ENCODE measurements around the gene TIGD3.

Gene TIGD3

DNA sequence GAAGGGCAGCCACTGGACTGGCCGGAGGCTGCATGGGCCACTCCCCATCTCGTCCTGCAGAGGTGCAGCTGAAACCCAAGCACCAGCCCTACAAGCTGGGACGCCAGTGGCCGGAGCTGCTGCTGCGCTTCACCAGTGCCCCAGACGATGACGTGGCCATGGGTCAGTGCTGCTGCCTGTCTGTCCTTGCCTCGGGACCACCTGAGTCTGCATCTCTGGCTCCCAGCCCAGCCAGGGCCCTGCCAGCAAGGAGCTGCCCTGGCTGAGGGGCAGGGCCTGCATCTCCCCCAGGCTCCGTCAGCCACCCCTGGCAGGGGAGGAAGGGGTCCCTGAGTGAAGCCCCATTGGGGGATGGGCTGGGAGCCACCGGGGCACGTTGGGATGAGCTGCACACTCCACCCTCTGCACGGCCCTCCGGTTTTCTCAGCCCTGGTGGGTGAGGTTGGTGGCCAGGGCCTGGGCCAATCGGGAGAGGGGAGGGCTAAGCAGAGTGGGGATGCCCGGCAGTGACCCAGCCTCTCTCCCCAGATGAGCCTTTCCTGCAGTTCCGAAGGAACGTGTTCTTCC is 39.0 kb downstream of the TIGD3 start:
- Histone ChIP-seq H3K9ac (ENCODE audit: low read length) (no peak overlapping the region), H3K27me3 (replicated peaks; ENCODE audit: control insufficient read depth, insufficient read depth, low read length) (no peaks in the 10 kb centered on the region), H3K4me1 (ENCODE audit: control insufficient read depth, insufficient read depth, low read length) (peaks cover 31% of the 10 kb centered on the region), H3K9me3 (ENCODE audit: control insufficient read depth, low read length) (no peaks in the 10 kb centered on the region), H3K4me3 (ENCODE audit: low read length) (no peak overlapping the region), H3K36me3 (ENCODE audit: control insufficient read depth, insufficient read depth, low read length, severe bottlenecking) (peaks cover 68% of the 10 kb centered on the region)
- DNase-seq (ENCODE audit: low read depth) = no peak

DNA sequence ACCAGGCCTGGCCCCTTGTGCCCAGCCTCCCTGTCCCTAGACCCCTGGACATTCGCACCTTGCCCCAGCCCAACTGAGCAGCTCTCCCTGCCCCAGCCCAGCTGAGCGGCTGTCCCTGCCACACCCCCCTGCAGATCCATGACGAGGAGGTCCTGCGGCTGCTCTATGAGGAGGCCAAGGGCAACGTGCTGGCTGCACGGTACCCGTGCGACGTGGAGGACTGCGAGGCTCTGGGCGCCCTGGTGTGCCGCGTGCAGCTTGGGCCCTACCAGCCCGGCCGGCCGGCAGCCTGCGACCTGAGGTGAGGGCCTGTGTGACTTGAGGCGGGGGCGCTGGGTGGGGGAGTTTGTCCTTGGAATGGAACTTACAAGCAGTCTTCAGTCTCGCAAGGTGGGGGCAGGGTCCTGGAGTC is 39.6 kb downstream of the TIGD3 start:
- no peak overlapping the region for H3K4me3 ChIP-seq (ENCODE audit: low read length)
- H3K4me1 ChIP-seq (ENCODE audit: control insufficient read depth, insufficient read depth, low read length) = peaks cover 25% of the 10 kb centered on the region
- no peaks in the 10 kb centered on the region for H3K27me3 ChIP-seq (replicated peaks; ENCODE audit: control insufficient read depth, insufficient read depth, low read length)
- DNase-seq (ENCODE audit: low read depth) = no peak
- no peak overlapping the region for H3K9ac ChIP-seq (ENCODE audit: low read length)
- peaks cover 70% of the 10 kb centered on the region for H3K36me3 ChIP-seq (ENCODE audit: control insufficient read depth, insufficient read depth, low read length, severe bottlenecking)
- no peaks in the 10 kb centered on the region for H3K9me3 ChIP-seq (ENCODE audit: control insufficient read depth, low read length)

DNA sequence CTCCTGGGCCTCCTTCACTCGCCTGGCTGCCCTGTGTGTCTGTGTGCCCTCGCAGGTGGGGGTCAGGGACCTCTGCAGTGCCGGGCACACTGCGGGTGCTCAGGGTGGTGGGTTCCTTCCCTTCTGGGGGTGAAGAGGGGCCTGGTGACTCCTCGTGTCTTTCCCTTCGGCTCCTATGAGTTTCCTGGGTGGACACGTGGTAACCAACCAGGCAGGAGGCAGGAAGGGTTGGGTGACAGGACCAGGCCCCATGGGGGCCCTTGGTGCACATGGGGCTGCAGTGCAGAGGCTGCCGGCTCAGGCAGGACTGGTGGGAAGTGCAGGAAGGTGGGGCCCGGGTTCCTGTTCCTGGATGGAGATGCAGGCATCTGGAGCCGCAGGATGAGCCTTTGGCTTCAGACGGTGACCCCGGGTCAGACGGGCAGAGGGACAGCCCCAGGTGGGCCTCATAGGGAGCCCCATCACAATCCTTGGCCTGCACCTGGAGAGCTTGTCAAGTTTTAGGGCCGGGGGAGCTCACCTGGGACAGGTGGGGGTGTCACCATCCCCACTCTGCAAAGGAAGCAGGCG is 41.5 kb downstream of the TIGD3 start:
- H3K9ac ChIP-seq (ENCODE audit: low read length) = no peak overlapping the region
- peaks cover 90% of the 10 kb centered on the region for H3K36me3 ChIP-seq (ENCODE audit: control insufficient read depth, insufficient read depth, low read length, severe bottlenecking)
- H3K4me1 ChIP-seq (ENCODE audit: control insufficient read depth, insufficient read depth, low read length) = peaks cover 11% of the 10 kb centered on the region
- no peaks in the 10 kb centered on the region for H3K9me3 ChIP-seq (ENCODE audit: control insufficient read depth, low read length)
- no peak overlapping the region for H3K4me3 ChIP-seq (ENCODE audit: low read length)
- DNase-seq (ENCODE audit: low read depth) = no peak
- no peaks in the 10 kb centered on the region for H3K27me3 ChIP-seq (replicated peaks; ENCODE audit: control insufficient read depth, insufficient read depth, low read length)

DNA sequence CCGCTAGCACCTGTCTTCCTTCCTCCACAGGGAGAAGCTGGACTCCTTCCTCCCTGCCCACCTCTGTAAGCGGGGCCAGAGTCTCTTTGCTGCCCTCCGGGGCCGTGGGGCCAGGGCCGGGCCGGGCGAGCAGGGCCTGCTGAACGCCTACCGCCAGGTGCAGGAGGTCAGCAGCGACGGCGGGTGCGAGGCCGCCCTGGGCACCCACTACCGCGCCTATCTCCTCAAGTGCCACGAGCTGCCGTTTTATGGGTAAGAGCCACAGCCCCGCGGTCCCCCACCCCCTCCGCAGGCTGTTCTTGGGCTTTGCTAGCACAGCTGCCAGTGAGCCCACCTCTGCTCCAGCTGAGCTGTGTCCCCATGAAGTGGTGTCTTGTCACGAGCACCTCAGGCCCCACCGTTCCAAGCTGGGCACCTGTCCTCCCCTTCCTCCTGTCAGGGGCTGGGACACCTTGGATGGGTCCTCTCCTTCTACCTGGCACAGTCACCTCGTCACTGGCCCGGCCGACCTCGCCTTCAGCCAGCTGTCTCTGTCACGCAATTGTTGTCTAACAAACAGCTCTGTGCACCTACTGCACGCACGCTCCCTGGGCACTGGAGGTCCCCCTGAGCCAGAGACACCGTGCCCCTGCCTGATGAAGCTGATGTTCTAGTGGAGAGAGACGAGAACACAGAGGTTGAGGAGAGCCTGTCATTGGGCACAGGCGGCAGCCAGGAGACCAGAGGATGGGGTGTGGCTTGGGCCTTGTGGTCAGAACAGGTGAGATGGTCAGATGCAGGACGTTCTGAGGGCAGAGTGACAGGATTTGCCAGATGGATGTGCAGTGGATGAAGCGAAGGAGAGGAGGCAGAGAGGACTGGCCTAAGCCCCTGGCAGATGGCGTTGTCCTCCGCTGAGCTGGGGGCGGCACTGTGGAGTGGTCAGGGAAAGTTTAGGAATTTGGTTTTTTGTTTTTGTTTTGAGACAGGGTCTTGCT is 42.5 kb downstream of the TIGD3 start:
- peaks cover 3% of the 10 kb centered on the region for H3K4me1 ChIP-seq (ENCODE audit: control insufficient read depth, insufficient read depth, low read length)
- peaks cover 91% of the 10 kb centered on the region for H3K36me3 ChIP-seq (ENCODE audit: control insufficient read depth, insufficient read depth, low read length, severe bottlenecking)
- no peak overlapping the region for H3K4me3 ChIP-seq (ENCODE audit: low read length)
- no peak overlapping the region for H3K9ac ChIP-seq (ENCODE audit: low read length)
- DNase-seq (ENCODE audit: low read depth) = no peak
- no peaks in the 10 kb centered on the region for H3K9me3 ChIP-seq (ENCODE audit: control insufficient read depth, low read length)
- no peaks in the 10 kb centered on the region for H3K27me3 ChIP-seq (replicated peaks; ENCODE audit: control insufficient read depth, insufficient read depth, low read length)

DNA sequence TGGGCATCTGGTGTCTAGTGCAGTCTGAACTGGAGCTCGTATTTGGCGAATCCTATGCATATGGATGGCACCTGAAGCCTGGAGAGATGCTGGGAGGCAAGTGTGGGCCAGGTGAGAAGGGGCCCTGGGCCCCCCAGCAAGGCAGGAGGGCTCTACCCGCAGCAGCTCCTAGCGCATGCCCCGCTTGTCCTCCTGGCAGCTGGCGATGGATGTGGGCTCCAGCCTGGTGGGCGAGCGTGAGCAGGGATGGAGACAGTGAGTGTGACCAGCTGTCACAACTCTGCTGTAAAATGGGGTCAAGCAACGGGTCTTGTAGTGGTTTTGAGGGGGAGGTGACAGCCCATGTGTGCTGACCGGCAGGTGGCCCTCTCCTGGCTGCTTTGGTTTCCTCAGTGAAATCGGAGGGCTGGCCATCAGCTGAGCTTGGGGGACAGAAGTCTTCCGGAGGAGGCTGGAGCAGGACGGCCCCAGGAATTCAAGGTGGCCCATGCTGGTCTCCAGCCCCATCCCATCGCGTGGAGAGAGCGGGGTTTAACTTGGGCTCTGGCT is 43.9 kb downstream of the TIGD3 start:
- Histone ChIP-seq H3K4me1 (ENCODE audit: control insufficient read depth, insufficient read depth, low read length) (no peaks in the 10 kb centered on the region), H3K9ac (ENCODE audit: low read length) (no peak overlapping the region), H3K36me3 (ENCODE audit: control insufficient read depth, insufficient read depth, low read length, severe bottlenecking) (peaks cover 90% of the 10 kb centered on the region), H3K9me3 (ENCODE audit: control insufficient read depth, low read length) (no peaks in the 10 kb centered on the region), H3K4me3 (ENCODE audit: low read length) (no peak overlapping the region), H3K27me3 (replicated peaks; ENCODE audit: control insufficient read depth, insufficient read depth, low read length) (no peaks in the 10 kb centered on the region)
- no peak for DNase-seq (ENCODE audit: low read depth)

DNA sequence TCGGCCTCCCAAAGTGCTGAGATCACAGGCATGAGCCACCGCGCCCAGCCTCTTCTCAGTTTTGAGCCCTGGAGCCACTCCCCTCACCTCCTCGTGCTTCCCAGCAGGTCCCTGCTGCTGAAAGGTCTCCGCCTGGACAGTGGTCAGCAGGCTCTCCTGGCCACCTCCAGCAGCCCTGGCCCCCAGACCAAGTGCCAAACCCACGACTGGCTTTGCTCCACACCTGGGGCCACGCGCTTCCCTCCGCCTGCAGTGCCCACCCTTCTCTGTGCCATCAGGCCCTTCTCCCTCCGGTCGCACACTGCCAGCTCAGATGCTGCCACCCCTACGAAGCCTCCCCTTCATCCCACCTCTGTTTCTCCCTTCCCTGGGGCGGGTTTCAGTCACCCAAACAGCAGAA is 44.7 kb downstream of the TIGD3 start:
- no peaks in the 10 kb centered on the region for H3K27me3 ChIP-seq (replicated peaks; ENCODE audit: control insufficient read depth, insufficient read depth, low read length)
- DNase-seq (ENCODE audit: low read depth) = no peak
- H3K9ac ChIP-seq (ENCODE audit: low read length) = no peak overlapping the region
- H3K4me1 ChIP-seq (ENCODE audit: control insufficient read depth, insufficient read depth, low read length) = no peaks in the 10 kb centered on the region
- no peaks in the 10 kb centered on the region for H3K9me3 ChIP-seq (ENCODE audit: control insufficient read depth, low read length)
- H3K4me3 ChIP-seq (ENCODE audit: low read length) = no peak overlapping the region
- H3K36me3 ChIP-seq (ENCODE audit: control insufficient read depth, insufficient read depth, low read length, severe bottlenecking) = peaks cover 90% of the 10 kb centered on the region

DNA sequence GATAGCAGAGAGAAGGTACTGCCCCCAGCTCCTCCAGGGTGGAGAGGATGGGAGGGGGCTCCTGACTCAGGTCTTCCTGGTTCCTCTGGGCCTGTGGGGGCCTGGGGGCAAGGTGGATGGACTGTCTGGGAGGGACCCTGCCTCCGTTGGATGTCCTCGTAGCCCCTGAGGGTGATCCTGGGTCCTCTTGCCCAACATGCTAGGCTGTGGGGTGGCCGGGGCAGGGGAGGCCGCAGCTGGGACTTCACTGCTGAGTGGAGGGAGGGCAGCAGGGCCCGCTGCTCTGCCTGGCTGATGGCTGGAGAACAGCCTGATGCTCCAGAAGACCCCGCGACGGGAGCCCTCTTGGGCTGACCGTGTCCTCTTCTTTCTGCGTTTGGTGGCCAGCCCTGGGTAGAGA is 45.3 kb downstream of the TIGD3 start:
- no peaks in the 10 kb centered on the region for H3K4me1 ChIP-seq (ENCODE audit: control insufficient read depth, insufficient read depth, low read length)
- H3K27me3 ChIP-seq (replicated peaks; ENCODE audit: control insufficient read depth, insufficient read depth, low read length) = no peaks in the 10 kb centered on the region
- H3K36me3 ChIP-seq (ENCODE audit: control insufficient read depth, insufficient read depth, low read length, severe bottlenecking) = peaks cover 90% of the 10 kb centered on the region
- no peak overlapping the region for H3K9ac ChIP-seq (ENCODE audit: low read length)
- H3K9me3 ChIP-seq (ENCODE audit: control insufficient read depth, low read length) = no peaks in the 10 kb centered on the region
- DNase-seq (ENCODE audit: low read depth) = no peak
- H3K4me3 ChIP-seq (ENCODE audit: low read length) = no peak overlapping the region

DNA sequence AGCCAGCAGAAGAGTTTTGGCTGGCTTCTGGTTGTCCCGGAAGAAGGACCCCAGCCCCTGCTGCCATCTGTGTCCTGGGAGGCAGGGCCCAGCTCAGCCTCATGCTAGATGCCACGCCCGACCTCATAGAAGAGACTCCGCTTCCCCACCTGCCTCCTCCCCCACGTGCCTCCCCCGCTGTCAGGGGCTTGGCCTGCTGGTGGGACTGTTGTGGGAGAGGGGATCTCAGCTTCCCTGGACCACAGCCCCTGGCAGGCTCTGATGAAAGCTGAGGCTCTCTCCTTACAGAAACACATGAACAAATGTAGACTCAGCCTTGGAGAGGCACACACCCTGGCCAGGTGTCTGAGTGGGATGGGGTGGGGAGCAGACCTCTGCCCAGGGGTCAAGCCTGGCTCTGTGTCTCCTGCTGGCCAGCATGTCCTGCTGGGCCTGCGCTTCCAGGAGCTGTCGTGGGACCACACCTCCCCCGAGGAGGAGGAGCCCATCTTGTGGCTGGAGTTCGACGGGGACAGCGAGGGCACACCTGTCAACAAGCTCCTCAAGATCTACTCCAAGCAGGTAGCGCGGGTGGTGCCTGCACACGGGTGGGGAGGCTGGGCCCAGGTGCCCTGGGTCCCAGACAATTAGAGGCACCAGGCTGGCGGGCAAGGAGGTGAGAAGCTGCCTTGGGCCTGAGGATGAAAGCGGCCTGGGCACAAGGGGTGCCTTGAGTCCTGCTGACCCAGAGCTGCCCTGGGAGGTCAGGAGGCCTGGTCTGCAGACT is 45.9 kb downstream of the TIGD3 start:
- DNase-seq (ENCODE audit: low read depth) = no peak
- no peak overlapping the region for H3K9ac ChIP-seq (ENCODE audit: low read length)
- peaks cover 92% of the 10 kb centered on the region for H3K36me3 ChIP-seq (ENCODE audit: control insufficient read depth, insufficient read depth, low read length, severe bottlenecking)
- no peak overlapping the region for H3K4me3 ChIP-seq (ENCODE audit: low read length)
- no peaks in the 10 kb centered on the region for H3K4me1 ChIP-seq (ENCODE audit: control insufficient read depth, insufficient read depth, low read length)
- H3K9me3 ChIP-seq (ENCODE audit: control insufficient read depth, low read length) = no peaks in the 10 kb centered on the region
- H3K27me3 ChIP-seq (replicated peaks; ENCODE audit: control insufficient read depth, insufficient read depth, low read length) = no peaks in the 10 kb centered on the region

DNA sequence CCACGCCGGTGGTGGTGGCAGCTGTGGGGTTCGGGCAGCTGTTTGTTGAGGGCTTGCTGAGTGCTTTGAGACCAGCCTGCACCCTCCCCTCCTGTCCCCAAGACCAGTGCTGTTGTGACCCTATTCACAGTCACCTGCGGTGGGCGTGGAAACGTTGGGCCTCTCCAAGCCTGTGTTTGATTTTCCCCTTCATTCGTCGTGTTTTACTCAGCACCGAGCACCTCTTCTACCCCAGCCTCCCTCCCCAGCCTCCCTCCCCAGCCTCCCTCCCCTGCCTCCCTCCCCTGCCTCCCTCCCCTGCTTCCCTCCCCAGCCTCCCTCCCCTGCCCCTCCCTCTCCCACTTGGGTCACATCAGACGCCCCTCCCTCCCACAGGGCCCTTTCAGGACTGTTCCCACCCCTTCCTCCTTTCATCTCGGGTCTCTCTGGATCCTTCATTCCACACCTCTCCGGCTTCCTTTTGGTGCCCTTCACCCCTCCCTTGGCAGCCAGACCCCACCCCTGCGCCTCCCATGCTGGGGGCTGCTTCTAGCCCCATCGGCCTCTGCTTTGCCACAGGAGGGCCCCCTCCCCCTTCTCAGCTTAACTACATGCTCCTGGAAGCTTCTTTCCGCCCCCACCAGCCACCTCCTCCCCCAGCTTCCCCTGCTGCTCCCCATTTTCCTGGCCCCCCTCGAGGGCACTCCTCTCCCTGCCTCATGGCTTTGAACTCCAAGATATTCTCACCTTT is 46.7 kb downstream of the TIGD3 start:
- no peaks in the 10 kb centered on the region for H3K4me1 ChIP-seq (ENCODE audit: control insufficient read depth, insufficient read depth, low read length)
- H3K27me3 ChIP-seq (replicated peaks; ENCODE audit: control insufficient read depth, insufficient read depth, low read length) = no peaks in the 10 kb centered on the region
- no peaks in the 10 kb centered on the region for H3K9me3 ChIP-seq (ENCODE audit: control insufficient read depth, low read length)
- H3K36me3 ChIP-seq (ENCODE audit: control insufficient read depth, insufficient read depth, low read length, severe bottlenecking) = peaks cover 89% of the 10 kb centered on the region
- no peak for DNase-seq (ENCODE audit: low read depth)
- H3K4me3 ChIP-seq (ENCODE audit: low read length) = no peak overlapping the region
- H3K9ac ChIP-seq (ENCODE audit: low read length) = no peak overlapping the region

DNA sequence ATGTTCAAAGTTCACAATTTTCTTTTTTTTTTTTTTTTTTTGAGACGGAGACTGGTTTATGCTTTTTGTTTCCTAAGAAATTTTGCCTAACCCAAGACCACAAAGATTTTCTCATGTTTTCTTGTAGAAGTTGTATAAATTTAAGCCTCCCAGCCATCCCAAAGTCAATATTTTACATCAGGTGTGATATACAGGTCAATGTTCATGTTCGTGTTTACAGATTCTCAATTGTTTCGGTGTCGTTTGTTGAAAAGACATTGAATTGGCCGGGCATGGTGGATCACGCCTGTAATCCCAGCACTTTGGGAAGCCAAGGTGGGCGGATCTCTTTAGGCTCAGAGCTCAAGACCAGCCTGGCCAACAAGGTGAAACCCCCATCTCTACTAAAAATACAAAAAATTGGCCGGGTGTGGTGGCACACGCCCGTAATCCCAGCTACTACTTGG is 47.3 kb downstream of the TIGD3 start:
- no peak overlapping the region for H3K4me3 ChIP-seq (ENCODE audit: low read length)

More for the DNA sequence above, 47.3 kb downstream of the TIGD3 start:
- DNase-seq (ENCODE audit: low read depth) = no peak
- Histone ChIP-seq H3K4me1 (ENCODE audit: control insufficient read depth, insufficient read depth, low read length) (no peaks in the 10 kb centered on the region), H3K27me3 (replicated peaks; ENCODE audit: control insufficient read depth, insufficient read depth, low read length) (no peaks in the 10 kb centered on the region), H3K9me3 (ENCODE audit: control insufficient read depth, low read length) (no peaks in the 10 kb centered on the region), H3K36me3 (ENCODE audit: control insufficient read depth, insufficient read depth, low read length, severe bottlenecking) (peaks cover 89% of the 10 kb centered on the region), H3K9ac (ENCODE audit: low read length) (no peak overlapping the region)

All from adipocyte (in vitro differentiated cells).